WTC11 (cell line): ENCODE measurements around the gene FER. TPM values are rescaled to one million over a fixed set of nuclear protein-coding genes. Genes with fewer than 3 reads are reported as not detected.

Experiments used
- ATAC-seq: fragments of 200-7000 bp; cut with Tn5 transposase; 2 replicates; pipeline ENCODE4 v1.10.0; 2021; ENCODE audit warnings: mild to moderate bottlenecking, moderate library complexity
- CTCF ChIA-PET: fragments of 300-600 bp; sonication (Branson Sonifier 250); formaldehyde crosslinking; loops from one replicate; lab custom pipeline; 2021; ENCODE audit warnings: antibody characterized with exemption; lab: Charles Lee
- POLR2A ChIA-PET: fragments of 350-600 bp; sonication (Branson Sonifier 250); formaldehyde crosslinking; loops from one replicate; lab custom pipeline; 2021; ENCODE audit warnings: antibody characterized with exemption; lab: Charles Lee
- DNase-seq: peaks from one replicate; pipeline ENCODE4 v3.0.0; 2021; ENCODE audit warnings: low spot score
- H3K27ac Mint-ChIP-seq: 2 replicates; pipeline ENCODE4 v1.8.0; 2021; ENCODE audit warnings: mixed read lengths
- H3K27me3 Mint-ChIP-seq: 2 replicates; pipeline ENCODE4 v1.8.0; 2021; ENCODE audit warnings: low read depth, mild to moderate bottlenecking, moderate library complexity, mixed read lengths
- H3K36me3 Mint-ChIP-seq: 2 replicates; pipeline ENCODE4 v1.8.0; 2021; ENCODE audit warnings: mixed read lengths
- H3K4me1 Mint-ChIP-seq: 2 replicates; pipeline ENCODE4 v1.8.0; 2022; ENCODE audit warnings: mixed read lengths
- H3K4me3 Mint-ChIP-seq: 2 replicates; pipeline ENCODE4 v1.8.0; 2021; ENCODE audit warnings: mild to moderate bottlenecking, moderate library complexity, mixed read lengths
- H3K9me3 Mint-ChIP-seq: 2 replicates; pipeline ENCODE4 v1.8.0; 2021; ENCODE audit warnings: mixed read lengths
- ATF1 ChIP-seq: sonication (generic); formaldehyde crosslinking; IDR thresholded peaks from 2 replicates; pipeline ENCODE4 v1.8.1; 2023; ENCODE audit warnings: mild to moderate bottlenecking, moderate library complexity, missing genetic modification reagents
- CBFB ChIP-seq: sonication (generic); formaldehyde crosslinking; IDR thresholded peaks from 2 replicates; pipeline ENCODE4 v1.8.1; 2022; ENCODE audit warnings: mild to moderate bottlenecking, low read depth, missing genetic modification reagents
- CREB1 ChIP-seq: sonication (generic); formaldehyde crosslinking; IDR thresholded peaks from 2 replicates; pipeline ENCODE4 v1.8.0; 2023; ENCODE audit warnings: mild to moderate bottlenecking, missing genetic modification reagents
- CTCF ChIP-seq: fragments of 200-600 bp; IDR thresholded peaks from 2 replicates; pipeline ENCODE4 v1.8.0; 2022; ENCODE audit warnings: antibody characterized with exemption
- FOXK1 ChIP-seq: sonication (generic); formaldehyde crosslinking; IDR thresholded peaks from 2 replicates; pipeline ENCODE4 v1.8.0; 2022; ENCODE audit warnings: mild to moderate bottlenecking, moderate library complexity, missing genetic modification reagents
- FOXP1 ChIP-seq: sonication (generic); formaldehyde crosslinking; IDR thresholded peaks from 2 replicates; pipeline ENCODE4 v1.8.0; 2022; ENCODE audit warnings: missing genetic modification reagents, mild to moderate bottlenecking, moderate library complexity, borderline replicate concordance
- GRHL2 ChIP-seq: fragments of 250-450 bp; sonication (Bioruptor Pico); IDR thresholded peaks from 2 replicates; pipeline ENCODE4 v1.8.0; 2022; ENCODE audit warnings: mild to moderate bottlenecking, moderate library complexity; ENCODE audit not compliant: insufficient replicate concordance, severe bottlenecking
- GTF2I ChIP-seq: fragments of 250-450 bp; sonication (Bioruptor Pico); conservative IDR thresholded peaks from 2 replicates; pipeline ENCODE4 v1.4.0; 2021; ENCODE audit warnings: mild to moderate bottlenecking
- JUN ChIP-seq: sonication (generic); formaldehyde crosslinking; IDR thresholded peaks from 2 replicates; pipeline ENCODE4 v1.8.0; 2023; ENCODE audit warnings: mild to moderate bottlenecking, missing genetic modification reagents
- MLX ChIP-seq: sonication (generic); formaldehyde crosslinking; IDR thresholded peaks from 2 replicates; pipeline ENCODE4 v1.8.1; 2023; ENCODE audit warnings: mild to moderate bottlenecking, missing genetic modification reagents, moderate library complexity
- NR1H2 ChIP-seq: sonication (generic); formaldehyde crosslinking; IDR thresholded peaks from 2 replicates; pipeline ENCODE4 v1.9.0; 2021; ENCODE audit warnings: mild to moderate bottlenecking, moderate library complexity, missing genetic modification reagents
- PRDM15 ChIP-seq: sonication (generic); formaldehyde crosslinking; IDR thresholded peaks from 2 replicates; pipeline ENCODE4 v1.8.0; 2022; ENCODE audit warnings: missing genetic modification reagents
- TP53 ChIP-seq: sonication (generic); formaldehyde crosslinking; IDR thresholded peaks from 2 replicates; pipeline ENCODE4 v1.8.1; 2023; ENCODE audit warnings: mild to moderate bottlenecking, missing genetic modification reagents
- ZNF317 ChIP-seq: sonication (generic); formaldehyde crosslinking; IDR thresholded peaks from 2 replicates; pipeline ENCODE4 v1.8.1; 2023; ENCODE audit warnings: low read depth, mild to moderate bottlenecking, moderate library complexity, missing genetic modification reagents, borderline replicate concordance
- ZNF423 ChIP-seq: fragments of 250-450 bp; sonication (Bioruptor Pico); IDR thresholded peaks from 2 replicates; pipeline ENCODE4 v2.1.2; 2022; ENCODE audit warnings: mild to moderate bottlenecking, moderate library complexity
- ZNF532 ChIP-seq: fragments of 250-450 bp; sonication (Bioruptor Pico); IDR thresholded peaks from 2 replicates; pipeline ENCODE4 v1.9.0; 2021; ENCODE audit warnings: mild to moderate bottlenecking, borderline replicate concordance
- total RNA-seq: library from RNA; stranded (reverse); gene quantifications from 3 replicates; pipeline ENCODE4 v1.2.3, GENCODE V29; 2021
- TF ChIP-seq, protein P1 (sequence below): sonication (generic); formaldehyde crosslinking; IDR thresholded peaks from 2 replicates; pipeline ENCODE4 v1.8.0; 2023; ENCODE audit warnings: mild to moderate bottlenecking, missing genetic modification reagents
- TF ChIP-seq, protein P2 (sequence below): fragments of 250-450 bp; sonication (Bioruptor Pico); conservative IDR thresholded peaks from 2 replicates; pipeline ENCODE4 v1.9.0; 2021; ENCODE audit warnings: mild to moderate bottlenecking

Gene FER
- total RNA-seq, 1 experiment from 2014 or later: 13.8 TPM

GRCh38 chr5:109164001-109164400 lies 416.3 kb downstream of the FER start:
- peaks cover 15% of the 10 kb centered on the region for H3K4me1 Mint-ChIP-seq
- no peak for TF ChIP-seq CTCF
- TF ChIP-seq ZNF532 (CRISPR knock-in tag): no peak
- TF ChIP-seq GTF2I (CRISPR knock-in tag): no peak
- TF ChIP-seq, protein P1, sequence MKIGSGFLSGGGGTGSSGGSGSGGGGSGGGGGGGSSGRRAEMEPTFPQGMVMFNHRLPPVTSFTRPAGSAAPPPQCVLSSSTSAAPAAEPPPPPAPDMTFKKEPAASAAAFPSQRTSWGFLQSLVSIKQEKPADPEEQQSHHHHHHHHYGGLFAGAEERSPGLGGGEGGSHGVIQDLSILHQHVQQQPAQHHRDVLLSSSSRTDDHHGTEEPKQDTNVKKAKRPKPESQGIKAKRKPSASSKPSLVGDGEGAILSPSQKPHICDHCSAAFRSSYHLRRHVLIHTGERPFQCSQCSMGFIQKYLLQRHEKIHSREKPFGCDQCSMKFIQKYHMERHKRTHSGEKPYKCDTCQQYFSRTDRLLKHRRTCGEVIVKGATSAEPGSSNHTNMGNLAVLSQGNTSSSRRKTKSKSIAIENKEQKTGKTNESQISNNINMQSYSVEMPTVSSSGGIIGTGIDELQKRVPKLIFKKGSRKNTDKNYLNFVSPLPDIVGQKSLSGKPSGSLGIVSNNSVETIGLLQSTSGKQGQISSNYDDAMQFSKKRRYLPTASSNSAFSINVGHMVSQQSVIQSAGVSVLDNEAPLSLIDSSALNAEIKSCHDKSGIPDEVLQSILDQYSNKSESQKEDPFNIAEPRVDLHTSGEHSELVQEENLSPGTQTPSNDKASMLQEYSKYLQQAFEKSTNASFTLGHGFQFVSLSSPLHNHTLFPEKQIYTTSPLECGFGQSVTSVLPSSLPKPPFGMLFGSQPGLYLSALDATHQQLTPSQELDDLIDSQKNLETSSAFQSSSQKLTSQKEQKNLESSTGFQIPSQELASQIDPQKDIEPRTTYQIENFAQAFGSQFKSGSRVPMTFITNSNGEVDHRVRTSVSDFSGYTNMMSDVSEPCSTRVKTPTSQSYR (CRISPR knock-in tag): no peak
- TF ChIP-seq, protein P2, sequence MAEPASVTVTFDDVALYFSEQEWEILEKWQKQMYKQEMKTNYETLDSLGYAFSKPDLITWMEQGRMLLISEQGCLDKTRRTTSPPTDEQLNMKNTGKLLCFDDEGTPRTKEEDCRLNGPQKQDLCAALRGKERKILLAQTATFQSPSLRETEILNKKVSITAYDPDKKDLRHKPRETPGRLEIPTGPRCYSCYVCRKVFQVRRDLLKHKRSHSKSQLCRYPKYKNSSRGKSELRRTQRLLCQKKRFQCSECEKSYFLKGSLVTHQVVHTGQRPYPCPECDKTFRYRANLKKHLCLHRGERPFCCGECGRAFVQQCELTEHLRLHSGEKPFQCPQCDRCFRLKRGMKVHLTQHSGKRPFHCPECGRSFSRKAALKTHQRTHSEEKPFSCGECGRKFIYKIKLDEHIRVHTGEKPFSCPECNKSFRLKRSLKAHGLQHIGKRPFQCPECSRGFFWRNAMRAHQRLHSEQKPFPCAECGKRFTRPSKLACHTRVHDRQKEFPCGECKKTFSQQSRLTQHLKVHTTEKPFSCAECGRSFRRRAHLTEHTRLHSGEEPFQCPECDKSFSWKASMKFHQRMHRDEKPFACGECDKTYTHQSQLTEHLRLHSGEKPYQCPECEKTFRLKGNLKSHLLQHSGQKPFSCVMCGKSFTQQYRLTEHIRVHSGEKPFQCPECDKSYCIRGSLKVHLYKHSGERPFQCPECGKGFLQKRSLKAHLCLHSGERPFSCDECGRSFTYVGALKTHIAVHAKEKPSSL (CRISPR knock-in tag): no peak
- no peak for TF ChIP-seq NR1H2 (CRISPR knock-in tag)
- TF ChIP-seq MLX (CRISPR knock-in tag): no peak
- no peak for TF ChIP-seq CREB1 (CRISPR knock-in tag)
- TF ChIP-seq TP53 (CRISPR knock-in tag): no peak
- TF ChIP-seq PRDM15 (CRISPR knock-in tag): no peak
- TF ChIP-seq CBFB (CRISPR knock-in tag): no peak
- TF ChIP-seq ATF1 (CRISPR knock-in tag): no peak
- TF ChIP-seq JUN (CRISPR knock-in tag): no peak
- TF ChIP-seq ZNF317 (CRISPR knock-in tag): no peak
- no peak for TF ChIP-seq FOXK1 (CRISPR knock-in tag)
- TF ChIP-seq GRHL2 (CRISPR knock-in tag): no peak
- TF ChIP-seq FOXP1 (CRISPR knock-in tag): no peak
- no peak for TF ChIP-seq ZNF423 (CRISPR knock-in tag)
- TF ChIP-seq, all 79 proteins: peak for 0
- no peak for ATAC-seq
- H3K27ac Mint-ChIP-seq: no peak overlapping the region
- DNase-seq: no peak
- no peaks in the 10 kb centered on the region for H3K27me3 Mint-ChIP-seq
- H3K9me3 Mint-ChIP-seq: no peaks in the 10 kb centered on the region
- no peaks in the 10 kb centered on the region for H3K36me3 Mint-ChIP-seq
- H3K4me3 Mint-ChIP-seq: no peak overlapping the region
- POLR2A ChIA-PET: no interaction called here
- CTCF ChIA-PET: no interaction called here
